Measurements from ENCODE around the gene RNF41.

Gene RNF41

GRCh38 chr12:56255671-56256070 is 33.9 kb upstream of the RNF41 start:
- no peak overlapping the region for H3K4me2 ChIP-seq (ENCODE audit: low read length)
- no peak overlapping the region for H3K9ac ChIP-seq
- H3K4me1 ChIP-seq = peaks cover 8% of the 10 kb centered on the region
- no peaks in the 10 kb centered on the region for H3K36me3 ChIP-seq (ENCODE audit: control insufficient read depth, insufficient read depth, low read length)
- H2AFZ ChIP-seq = no peak overlapping the region
- peaks cover 18% of the 10 kb centered on the region for H3K79me2 ChIP-seq
- H3K27me3 ChIP-seq (ENCODE audit: control insufficient read depth, insufficient read depth, low read length) = no peaks in the 10 kb centered on the region
- TF ChIP-seq, protein P1, sequence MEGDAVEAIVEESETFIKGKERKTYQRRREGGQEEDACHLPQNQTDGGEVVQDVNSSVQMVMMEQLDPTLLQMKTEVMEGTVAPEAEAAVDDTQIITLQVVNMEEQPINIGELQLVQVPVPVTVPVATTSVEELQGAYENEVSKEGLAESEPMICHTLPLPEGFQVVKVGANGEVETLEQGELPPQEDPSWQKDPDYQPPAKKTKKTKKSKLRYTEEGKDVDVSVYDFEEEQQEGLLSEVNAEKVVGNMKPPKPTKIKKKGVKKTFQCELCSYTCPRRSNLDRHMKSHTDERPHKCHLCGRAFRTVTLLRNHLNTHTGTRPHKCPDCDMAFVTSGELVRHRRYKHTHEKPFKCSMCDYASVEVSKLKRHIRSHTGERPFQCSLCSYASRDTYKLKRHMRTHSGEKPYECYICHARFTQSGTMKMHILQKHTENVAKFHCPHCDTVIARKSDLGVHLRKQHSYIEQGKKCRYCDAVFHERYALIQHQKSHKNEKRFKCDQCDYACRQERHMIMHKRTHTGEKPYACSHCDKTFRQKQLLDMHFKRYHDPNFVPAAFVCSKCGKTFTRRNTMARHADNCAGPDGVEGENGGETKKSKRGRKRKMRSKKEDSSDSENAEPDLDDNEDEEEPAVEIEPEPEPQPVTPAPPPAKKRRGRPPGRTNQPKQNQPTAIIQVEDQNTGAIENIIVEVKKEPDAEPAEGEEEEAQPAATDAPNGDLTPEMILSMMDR (IDR thresholded peaks at IDR 0.05) = no peak
- no peak overlapping the region for H3K4me3 ChIP-seq (ENCODE audit: low read depth, low read length)
- H3K9me3 ChIP-seq (ENCODE audit: control insufficient read depth, low read length) = no peaks in the 10 kb centered on the region
- H3K27ac ChIP-seq = no peak overlapping the region

- Histone ChIP-seq H3K4me2 (ENCODE audit: low read length) (no peak overlapping the region), H3K9me3 (ENCODE audit: control insufficient read depth, low read length) (no peaks in the 10 kb centered on the region), H3K4me3 (ENCODE audit: low read depth, low read length) (no peak overlapping the region), H2AFZ (no peak overlapping the region), H3K9ac (no peak overlapping the region), H3K27me3 (ENCODE audit: control insufficient read depth, insufficient read depth, low read length) (no peaks in the 10 kb centered on the region), H3K4me1 (peaks cover 3% of the 10 kb centered on the region), H3K36me3 (ENCODE audit: control insufficient read depth, insufficient read depth, low read length) (no peaks in the 10 kb centered on the region), H3K79me2 (peaks cover 25% of the 10 kb centered on the region), H3K27ac (no peak overlapping the region)
- TF ChIP-seq, protein P1 (IDR thresholded peaks at IDR 0.05) = no peak
Observed at GRCh38 chr12:56253091-56253490, 31.4 kb upstream of the RNF41 start.

- no peaks in the 10 kb centered on the region for H3K9me3 ChIP-seq (ENCODE audit: control insufficient read depth, low read length)
- peaks cover 23% of the 10 kb centered on the region for H3K79me2 ChIP-seq
- H2AFZ ChIP-seq = no peak overlapping the region
- no peak overlapping the region for H3K4me3 ChIP-seq (ENCODE audit: low read depth, low read length)
- TF ChIP-seq, protein P1 (IDR thresholded peaks at IDR 0.05) = no peak
- H3K27ac ChIP-seq = no peak overlapping the region
- no peak overlapping the region for H3K4me2 ChIP-seq (ENCODE audit: low read length)
- H3K27me3 ChIP-seq (ENCODE audit: control insufficient read depth, insufficient read depth, low read length) = no peaks in the 10 kb centered on the region
- no peaks in the 10 kb centered on the region for H3K36me3 ChIP-seq (ENCODE audit: control insufficient read depth, insufficient read depth, low read length)
- no peak overlapping the region for H3K9ac ChIP-seq
- peaks cover 3% of the 10 kb centered on the region for H3K4me1 ChIP-seq
Observed at GRCh38 chr12:56252649-56253048, 30.9 kb upstream of the RNF41 start.

- H2AFZ ChIP-seq = no peak overlapping the region
- no peaks in the 10 kb centered on the region for H3K36me3 ChIP-seq (ENCODE audit: control insufficient read depth, insufficient read depth, low read length)
- H3K4me3 ChIP-seq (ENCODE audit: low read depth, low read length) = no peak overlapping the region
- TF ChIP-seq, protein P1 (IDR thresholded peaks at IDR 0.05) = no peak
- H3K9me3 ChIP-seq (ENCODE audit: control insufficient read depth, low read length) = no peaks in the 10 kb centered on the region
- no peak overlapping the region for H3K9ac ChIP-seq
- peaks cover 9% of the 10 kb centered on the region for H3K79me2 ChIP-seq
- H3K4me1 ChIP-seq = no peaks in the 10 kb centered on the region
- no peaks in the 10 kb centered on the region for H3K27me3 ChIP-seq (ENCODE audit: control insufficient read depth, insufficient read depth, low read length)
- no peak overlapping the region for H3K4me2 ChIP-seq (ENCODE audit: low read length)
- H3K27ac ChIP-seq = no peak overlapping the region
Observed at GRCh38 chr12:56248711-56249110, 27.0 kb upstream of the RNF41 start.

DNA sequence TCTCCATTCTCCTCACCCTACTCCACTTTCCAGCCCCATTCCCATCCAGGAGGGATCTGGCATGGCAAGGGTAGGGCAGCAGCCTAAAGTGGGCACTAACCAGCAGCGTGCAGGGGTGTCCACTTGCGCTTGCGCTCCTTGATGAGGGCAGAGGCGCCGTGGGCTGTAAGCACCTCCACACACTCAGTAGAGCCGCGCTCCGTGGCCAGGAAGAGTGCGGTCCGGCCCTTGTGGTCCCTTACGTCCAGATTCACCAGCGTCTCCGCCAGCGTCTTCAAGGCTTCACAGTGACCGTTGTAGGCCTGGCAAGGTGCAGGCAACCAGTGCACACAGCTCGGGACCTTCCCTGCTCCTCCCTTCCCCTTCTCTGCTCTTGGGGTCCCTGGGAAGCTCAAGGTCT is 26.2 kb upstream of the RNF41 start:
- no peak overlapping the region for H3K9ac ChIP-seq
- H3K4me3 ChIP-seq (ENCODE audit: low read depth, low read length) = no peak overlapping the region
- TF ChIP-seq, protein P1 (IDR thresholded peaks at IDR 0.05) = no peak
- H3K79me2 ChIP-seq = peaks cover 7% of the 10 kb centered on the region
- no peaks in the 10 kb centered on the region for H3K4me1 ChIP-seq
- H3K4me2 ChIP-seq (ENCODE audit: low read length) = no peak overlapping the region
- no peak overlapping the region for H3K27ac ChIP-seq
- H3K27me3 ChIP-seq (ENCODE audit: control insufficient read depth, insufficient read depth, low read length) = no peaks in the 10 kb centered on the region
- H3K9me3 ChIP-seq (ENCODE audit: control insufficient read depth, low read length) = no peaks in the 10 kb centered on the region
- no peaks in the 10 kb centered on the region for H3K36me3 ChIP-seq (ENCODE audit: control insufficient read depth, insufficient read depth, low read length)
- H2AFZ ChIP-seq = no peak overlapping the region

All from parathyroid adenoma (tissue), 2 donors.